CD14-positive monocyte (primary cell): ENCODE measurements around the gene LMX1B. TPM values are rescaled to one million over a fixed set of nuclear protein-coding genes. Genes with fewer than 3 reads are reported as not detected.

Experiments
- DNase-seq, 3 donors: peaks; one replicate each; pipeline ENCODE4 v3.0.0-alpha.2; 2011 to 2022
- H2AFZ ChIP-seq: 2 replicates; pipeline ENCODE4 v1.6.0; 2012; ENCODE audit warnings: mild to moderate bottlenecking, low read depth, low read length, inconsistent platforms; ENCODE audit not compliant: insufficient read depth, poor library complexity, severe bottlenecking
- H3K27ac ChIP-seq, 2 donors: 1 replicate in 1 of 2; 2 replicates in 1 of 2; pipeline ENCODE4 v1.5.1; 2012 to 2013; ENCODE audit warnings: low read length in 2 of 2, control low read depth in 1 of 2, inconsistent platforms in 1 of 2, low read depth in 1 of 2, mild to moderate bottlenecking in 1 of 2
- H3K27me3 ChIP-seq, 2 donors: one replicate each; pipeline versions ENCODE4 v1.6.0 to v1.6.1; 2011 to 2013; ENCODE audit warnings: low read length in 2 of 2; ENCODE audit not compliant: control insufficient read depth in 2 of 2, insufficient read depth in 2 of 2
- H3K36me3 ChIP-seq, 2 donors: replicated peaks in 1 of 2; 1 replicate in 1 of 2; 2 replicates in 1 of 2; pipeline versions ENCODE4 v1.5.1 to v1.6.1; 2012 to 2013; ENCODE audit warnings: low read length in 2 of 2, control low read depth in 1 of 2, inconsistent platforms in 1 of 2, mild to moderate bottlenecking in 1 of 2; ENCODE audit not compliant: insufficient read depth in 2 of 2, control insufficient read depth in 1 of 2
- H3K4me1 ChIP-seq, 2 donors: 1 replicate in 1 of 2; 2 replicates in 1 of 2; pipeline versions ENCODE4 v1.5.1 to v1.6.1; 2012 to 2013; ENCODE audit warnings: low read length in 2 of 2, control low read depth in 1 of 2, inconsistent platforms in 1 of 2, mild to moderate bottlenecking in 1 of 2, moderate library complexity in 1 of 2; ENCODE audit not compliant: insufficient read depth in 2 of 2, control insufficient read depth in 1 of 2
- H3K4me2 ChIP-seq: replicated peaks from 2 replicates; pipeline ENCODE3; 2012; ENCODE audit warnings: low read length, moderate library complexity, mild to moderate bottlenecking; ENCODE audit not compliant: poor library complexity, severe bottlenecking; ENCODE audit errors: extremely low read depth
- H3K4me3 ChIP-seq, 3 experiments: fragments of 200-600 bp in 1 of 3; sonication (generic) in 1 of 3; replicated peaks in 1 of 3; 1 replicate in 2 of 3; 2 replicates in 1 of 3; pipeline ENCODE4 v1.5.1; 2011 to 2013; ENCODE audit warnings: low read length in 3 of 3, mild to moderate bottlenecking in 3 of 3, control low read depth in 2 of 3, low read depth in 2 of 3, inconsistent platforms in 1 of 3, moderate library complexity in 1 of 3
- H3K79me2 ChIP-seq: 2 replicates; pipeline ENCODE4 v1.6.0; 2012; ENCODE audit warnings: mild to moderate bottlenecking, control low read depth, inconsistent platforms, low read length, moderate library complexity; ENCODE audit not compliant: insufficient read depth
- H3K9ac ChIP-seq: 2 replicates; pipeline ENCODE4 v1.6.0; 2017; ENCODE audit warnings: low read length, mild to moderate bottlenecking; ENCODE audit not compliant: insufficient read depth, poor library complexity, severe bottlenecking
- H3K9me3 ChIP-seq, 2 donors: replicated peaks in 1 of 2; 1 replicate in 1 of 2; 2 replicates in 1 of 2; pipeline versions ENCODE4 v1.5.1 to v1.6.1; 2012 to 2013; ENCODE audit warnings: low read length in 2 of 2, control low read depth in 1 of 2; ENCODE audit not compliant: control insufficient read depth in 1 of 2, insufficient read depth in 1 of 2
- H4K20me1 ChIP-seq: 2 replicates; pipeline ENCODE4 v1.6.0; 2012; ENCODE audit warnings: mild to moderate bottlenecking, low read length, control low read depth, moderate library complexity; ENCODE audit not compliant: insufficient read depth
- H3K27ac Mint-ChIP-seq, 7 donors: one replicate each; pipeline ENCODE4 v1.8.0; 2020; ENCODE audit warnings: mild to moderate bottlenecking in 7 of 7, mixed read lengths in 7 of 7, moderate library complexity in 6 of 7, inconsistent platforms in 2 of 7
- H3K27me3 Mint-ChIP-seq, 3 donors: one replicate each; pipeline ENCODE4 v1.8.0; 2021 to 2022; ENCODE audit warnings: low read depth in 3 of 3, mild to moderate bottlenecking in 3 of 3, mixed read lengths in 3 of 3, moderate library complexity in 3 of 3, inconsistent platforms in 1 of 3
- H3K36me3 Mint-ChIP-seq, 2 donors: one replicate each; pipeline ENCODE4 v1.8.0; 2020; ENCODE audit warnings: mixed read lengths in 2 of 2, inconsistent platforms in 1 of 2, mild to moderate bottlenecking in 1 of 2
- H3K4me1 Mint-ChIP-seq: one replicate; pipeline ENCODE4 v1.8.0; 2020; ENCODE audit warnings: mild to moderate bottlenecking, mixed read lengths
- H3K4me3 Mint-ChIP-seq, 2 donors: one replicate each; pipeline ENCODE4 v1.8.0; 2020; ENCODE audit warnings: mild to moderate bottlenecking in 2 of 2, mixed read lengths in 2 of 2, moderate library complexity in 1 of 2
- H3K9me3 Mint-ChIP-seq, 7 donors: one replicate each; pipeline ENCODE4 v1.8.0; 2020 to 2022; ENCODE audit warnings: mixed read lengths in 7 of 7, mild to moderate bottlenecking in 6 of 7, moderate library complexity in 6 of 7, inconsistent platforms in 2 of 7
- WGBS: methylation state at CpG from one replicate; pipeline ENCODE4 v1.1.5; 2013; ENCODE audit warnings: missing lambda C conversion rate; ENCODE audit not compliant: insufficient coverage; 5-methylcytosine and 5-hydroxymethylcytosine counted together
- intact Hi-C, 2 donors: fragments of 100-400 bp; cut with micrococcal nuclease; formaldehyde crosslinking; loops; one replicate each; pipeline versions ENCODE4 v1.15.0 to v1.15.1; 2023
- polyA plus RNA-seq, 3 donors: library from polyadenylated mRNA; depleted of rRNA in 1 of 3; unstranded in 2 of 3; stranded (reverse) in 1 of 3; fragments of 300-500 nt in 2 of 3; fragments of >200 nt in 1 of 3; fragmentation: Illumina TruSeq in 2 of 3; gene quantifications; 1 replicate in 2 of 3; 2 replicates in 1 of 3; pipeline ENCODE4 v1.2.3, GENCODE V29; 2012 to 2021
- TF ChIP-seq, protein P1 (sequence below): fragments of 200-600 bp; IDR thresholded peaks from one replicate; pipeline ENCODE4 v1.8.0; 2022; ENCODE audit warnings: antibody characterized with exemption, mild to moderate bottlenecking

LMX1B gene
- polyA plus RNA-seq, 3 donors, result not detected

DNA sequence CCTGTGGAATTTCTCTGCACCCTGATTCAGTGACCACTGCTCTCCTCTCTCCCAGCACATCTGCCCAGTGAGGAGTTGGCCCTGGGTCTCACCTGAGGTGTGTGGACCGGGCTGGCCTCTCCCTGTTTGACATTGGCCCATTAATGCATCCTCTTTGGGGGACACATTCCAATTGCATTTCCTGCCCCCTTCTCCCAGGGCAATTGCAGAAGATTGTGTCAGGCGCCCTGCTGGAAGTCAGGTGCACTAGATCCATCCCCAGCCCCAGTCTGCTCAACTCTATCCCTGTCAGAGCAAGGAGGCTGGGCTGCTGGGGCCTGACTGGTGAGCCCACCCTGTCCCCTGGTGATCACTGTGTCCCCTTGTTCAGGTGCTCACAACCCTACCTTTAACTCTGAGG lies 84.5 kb downstream of the LMX1B start:
- Histone ChIP-seq H3K27ac (no peak overlapping the region), H3K27me3 (peaks cover 0 to 3% of the 10 kb centered on the region in 2 donors), H3K4me1 (no peaks in the 10 kb centered on the region), H3K36me3 (no peaks in the 10 kb centered on the region), H3K4me3 (no peak overlapping the region), H3K9me3 (no peaks in the 10 kb centered on the region), H4K20me1 (no peaks in the 10 kb centered on the region), H3K79me2 (no peaks in the 10 kb centered on the region), H2AFZ (no peak overlapping the region), H3K4me2 (no peak overlapping the region), H3K9ac (no peak overlapping the region)
- no peak overlapping the region for H3K27ac Mint-ChIP-seq
- DNase-seq, result no peak
- no peak overlapping the region for H3K4me3 Mint-ChIP-seq
- H3K9me3 Mint-ChIP-seq, result no peaks in the 10 kb centered on the region
- intact Hi-C loops, result no loop called here
- 85% methylated on average over 2 of the region's 2 CpGs for WGBS
- TF ChIP-seq, protein P1, sequence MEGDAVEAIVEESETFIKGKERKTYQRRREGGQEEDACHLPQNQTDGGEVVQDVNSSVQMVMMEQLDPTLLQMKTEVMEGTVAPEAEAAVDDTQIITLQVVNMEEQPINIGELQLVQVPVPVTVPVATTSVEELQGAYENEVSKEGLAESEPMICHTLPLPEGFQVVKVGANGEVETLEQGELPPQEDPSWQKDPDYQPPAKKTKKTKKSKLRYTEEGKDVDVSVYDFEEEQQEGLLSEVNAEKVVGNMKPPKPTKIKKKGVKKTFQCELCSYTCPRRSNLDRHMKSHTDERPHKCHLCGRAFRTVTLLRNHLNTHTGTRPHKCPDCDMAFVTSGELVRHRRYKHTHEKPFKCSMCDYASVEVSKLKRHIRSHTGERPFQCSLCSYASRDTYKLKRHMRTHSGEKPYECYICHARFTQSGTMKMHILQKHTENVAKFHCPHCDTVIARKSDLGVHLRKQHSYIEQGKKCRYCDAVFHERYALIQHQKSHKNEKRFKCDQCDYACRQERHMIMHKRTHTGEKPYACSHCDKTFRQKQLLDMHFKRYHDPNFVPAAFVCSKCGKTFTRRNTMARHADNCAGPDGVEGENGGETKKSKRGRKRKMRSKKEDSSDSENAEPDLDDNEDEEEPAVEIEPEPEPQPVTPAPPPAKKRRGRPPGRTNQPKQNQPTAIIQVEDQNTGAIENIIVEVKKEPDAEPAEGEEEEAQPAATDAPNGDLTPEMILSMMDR, result no peak
- H3K27me3 Mint-ChIP-seq, result peaks cover 15 to 29% (median 24%) of the 10 kb centered on the region in 3 donors
- H3K36me3 Mint-ChIP-seq, result no peaks in the 10 kb centered on the region
- no peaks in the 10 kb centered on the region for H3K4me1 Mint-ChIP-seq

DNA sequence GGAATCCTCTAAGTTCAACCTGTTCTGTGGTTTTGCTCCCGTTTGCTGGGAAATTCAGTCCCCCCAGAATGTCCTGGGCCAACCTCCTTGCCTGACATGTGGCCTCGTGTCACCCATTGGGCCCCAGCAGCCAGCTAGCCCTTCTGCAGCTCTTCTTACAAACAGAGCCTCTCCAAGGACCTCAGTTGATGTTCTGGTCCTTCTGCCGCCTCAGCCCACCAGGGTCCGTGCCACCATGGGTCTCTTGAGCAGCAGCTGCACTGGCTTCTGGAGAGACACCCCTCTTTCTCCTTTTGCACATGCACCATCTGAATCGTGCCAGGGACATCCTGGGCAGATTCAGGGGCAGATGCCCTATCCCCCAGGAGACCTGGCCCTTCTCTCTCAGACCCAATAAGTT lies 85.0 kb downstream of the LMX1B start:
- Histone ChIP-seq H2AFZ (no peak overlapping the region), H3K4me2 (no peak overlapping the region), H3K27me3 (peaks cover 0 to 3% of the 10 kb centered on the region in 2 donors)

More for the DNA sequence above, 85.0 kb downstream of the LMX1B start:
- peaks cover 15 to 33% (median 25%) of the 10 kb centered on the region in 3 donors for H3K27me3 Mint-ChIP-seq
- no peak overlapping the region for H3K4me3 Mint-ChIP-seq
- H3K4me1 ChIP-seq, result no peaks in the 10 kb centered on the region
- intact Hi-C loops, result no loop called here
- no peak overlapping the region for H3K4me3 ChIP-seq
- no peaks in the 10 kb centered on the region for H4K20me1 ChIP-seq
- no peak for DNase-seq
- H3K27ac Mint-ChIP-seq, result no peak overlapping the region
- no peak overlapping the region for H3K9ac ChIP-seq
- H3K36me3 Mint-ChIP-seq, result no peaks in the 10 kb centered on the region
- WGBS, result 74% methylated on average over 5 of the region's 5 CpGs
- TF ChIP-seq, protein P1, result no peak
- H3K27ac ChIP-seq, result no peak overlapping the region
- no peaks in the 10 kb centered on the region for H3K36me3 ChIP-seq
- no peaks in the 10 kb centered on the region for H3K79me2 ChIP-seq
- no peaks in the 10 kb centered on the region for H3K9me3 Mint-ChIP-seq
- no peaks in the 10 kb centered on the region for H3K4me1 Mint-ChIP-seq
- H3K9me3 ChIP-seq, result no peaks in the 10 kb centered on the region
